ENCODE results near the gene C6orf52.

Gene C6orf52

GRCh38 chr6:10643201-10643651 lies 51.2 kb downstream of the C6orf52 start:
- no peak for DNase-seq

GRCh38 chr6:10641528-10641927 lies 52.9 kb downstream of the C6orf52 start:
- DNase-seq: no peak

GRCh38 chr6:10640412-10640811 lies 54.0 kb downstream of the C6orf52 start:
- DNase-seq: no peak

- DNase-seq: no peak
These were observed 61.2 kb downstream of the C6orf52 start for GRCh38 chr6:10633216-10633615.

- no peak for DNase-seq
These were observed 64.2 kb downstream of the C6orf52 start for GRCh38 chr6:10630178-10630577.

GRCh38 chr6:10627800-10628199 lies 66.6 kb downstream of the C6orf52 start:
- DNase-seq: no peak

- DNase-seq: no peak
These were observed 68.2 kb downstream of the C6orf52 start for GRCh38 chr6:10626154-10626741.

- no peak for DNase-seq
These were observed 69.6 kb downstream of the C6orf52 start for GRCh38 chr6:10624836-10625235.

- no peak for DNase-seq
These were observed 72.6 kb downstream of the C6orf52 start for GRCh38 chr6:10621847-10622246.

Measured in NCI-H146 (cell line).